Dendritic cell treated with granulocyte-macrophage colony-stimulating factor and Interleukin-4, amounts not matched to agents 40 ng/mL and 50 ng/mL, for 4 days (primary cell): ENCODE results near the gene WFS1.

ENCODE experiments used
- H3K27ac Mint-ChIP-seq: one replicate; pipeline ENCODE4 v1.8.0; 2022; ENCODE audit warnings: mild to moderate bottlenecking, mixed read lengths
- H3K27me3 Mint-ChIP-seq: one replicate; pipeline ENCODE4 v1.8.0; 2022; ENCODE audit warnings: mild to moderate bottlenecking, mixed read lengths
- H3K36me3 Mint-ChIP-seq: one replicate; pipeline ENCODE4 v1.8.0; 2022; ENCODE audit warnings: low read depth, mixed read lengths
- H3K4me1 Mint-ChIP-seq: one replicate; pipeline ENCODE4 v1.8.0; 2022; ENCODE audit warnings: low read depth, mixed read lengths
- H3K4me3 Mint-ChIP-seq: one replicate; pipeline ENCODE4 v1.8.0; 2022; ENCODE audit warnings: mild to moderate bottlenecking, moderate library complexity, mixed read lengths
- H3K9me3 Mint-ChIP-seq: one replicate; pipeline ENCODE4 v1.8.0; 2022; ENCODE audit warnings: mixed read lengths
- intact Hi-C: fragments of 100-400 bp; cut with micrococcal nuclease; formaldehyde crosslinking; loops from one replicate; pipeline ENCODE4 v1.15.0; 2022

Gene WFS1

DNA sequence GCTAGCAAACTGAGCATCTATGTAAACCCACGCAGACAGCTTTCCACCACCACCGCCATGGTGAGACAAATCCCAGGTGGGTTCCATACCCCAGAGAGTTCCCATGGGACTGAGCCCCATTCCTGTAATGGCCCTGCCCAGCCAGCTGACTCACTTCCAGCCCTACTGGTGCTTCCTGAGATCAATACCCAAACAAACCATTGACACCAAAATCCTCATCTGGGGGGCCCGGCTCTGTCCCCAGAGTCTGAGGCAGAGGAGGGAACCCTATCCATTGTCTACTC, 39.2 kb upstream of the WFS1 start:
- Mint-ChIP-seq H3K4me3 (no peak overlapping the region), H3K9me3 (no peaks in the 10 kb centered on the region), H3K4me1 (no peaks in the 10 kb centered on the region), H3K27ac (no peak overlapping the region), H3K27me3 (no peaks in the 10 kb centered on the region), H3K36me3 (no peaks in the 10 kb centered on the region)
- intact Hi-C loops, result no loop called here

DNA sequence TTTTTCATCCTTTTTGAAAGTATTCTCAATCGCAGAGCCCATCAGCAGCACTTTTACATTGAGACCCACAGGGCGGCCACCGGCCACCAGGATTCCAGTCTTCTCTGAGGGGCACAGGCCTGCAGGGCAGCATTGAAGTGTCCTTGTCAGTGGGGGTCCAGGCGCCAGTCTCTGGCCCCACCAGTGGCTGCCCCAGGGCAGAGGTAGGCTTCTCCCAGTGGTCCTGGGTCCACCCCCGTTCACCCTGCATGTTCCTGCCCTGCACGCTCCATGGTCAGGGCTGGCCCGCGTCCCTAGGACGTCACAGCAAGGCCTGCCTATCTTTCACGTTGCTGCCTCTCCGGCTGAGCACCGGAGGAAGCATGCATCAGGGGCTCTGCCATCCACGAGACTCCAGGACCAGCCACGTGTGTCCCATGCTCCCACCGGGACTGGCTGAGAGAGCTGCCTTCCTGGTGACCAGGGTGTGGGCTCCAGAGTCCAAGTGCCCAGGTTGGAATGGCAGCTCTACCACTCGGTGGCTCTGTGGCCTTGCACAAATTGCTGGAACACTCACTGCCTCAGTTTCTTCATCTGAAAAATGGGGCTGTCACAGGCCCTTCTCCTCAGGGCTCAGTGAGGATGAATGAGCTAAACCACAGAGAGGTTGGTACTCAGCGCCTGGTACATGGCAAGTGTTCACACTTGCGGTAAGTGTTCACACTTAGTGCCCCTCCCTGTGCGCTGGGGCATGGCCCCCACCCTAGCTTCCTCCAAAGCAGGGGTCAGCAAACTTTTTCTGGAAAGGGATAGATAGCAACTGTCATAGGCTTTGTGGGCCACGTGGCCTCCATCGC, 38.6 kb upstream of the WFS1 start:
- H3K36me3 Mint-ChIP-seq, result no peaks in the 10 kb centered on the region
- no peak overlapping the region for H3K4me3 Mint-ChIP-seq
- no peaks in the 10 kb centered on the region for H3K27me3 Mint-ChIP-seq
- H3K4me1 Mint-ChIP-seq, result no peaks in the 10 kb centered on the region
- intact Hi-C loops, result no loop called here
- no peak overlapping the region for H3K27ac Mint-ChIP-seq
- H3K9me3 Mint-ChIP-seq, result no peaks in the 10 kb centered on the region

DNA sequence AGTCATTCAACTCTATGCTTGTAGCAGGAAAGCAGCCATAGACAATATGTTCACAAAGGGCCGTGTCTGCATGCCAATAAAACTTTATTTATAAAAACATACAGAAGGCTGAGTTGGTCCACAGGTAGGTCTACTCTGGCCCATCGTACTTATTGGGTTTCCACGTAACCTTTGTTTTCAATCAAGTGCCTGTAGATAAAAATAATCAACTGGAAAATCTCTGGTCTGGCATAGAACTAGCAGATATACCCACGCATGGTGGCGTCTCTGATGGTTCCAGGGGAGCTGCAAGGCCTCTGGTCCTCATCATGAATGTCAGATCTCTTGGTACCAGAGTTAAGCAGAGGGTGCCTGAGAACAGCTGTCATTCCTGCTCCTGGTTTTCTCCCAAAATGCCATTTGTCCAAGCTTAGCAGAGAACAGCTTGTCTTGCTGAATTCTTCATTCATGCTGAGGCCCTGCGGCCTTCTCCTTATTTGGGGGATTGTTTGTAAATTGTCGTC, 37.9 kb upstream of the WFS1 start:
- Mint-ChIP-seq H3K27ac (no peak overlapping the region), H3K9me3 (no peaks in the 10 kb centered on the region), H3K4me1 (no peaks in the 10 kb centered on the region), H3K36me3 (no peaks in the 10 kb centered on the region), H3K4me3 (no peak overlapping the region), H3K27me3 (no peaks in the 10 kb centered on the region)
- intact Hi-C loops, result no loop called here

DNA sequence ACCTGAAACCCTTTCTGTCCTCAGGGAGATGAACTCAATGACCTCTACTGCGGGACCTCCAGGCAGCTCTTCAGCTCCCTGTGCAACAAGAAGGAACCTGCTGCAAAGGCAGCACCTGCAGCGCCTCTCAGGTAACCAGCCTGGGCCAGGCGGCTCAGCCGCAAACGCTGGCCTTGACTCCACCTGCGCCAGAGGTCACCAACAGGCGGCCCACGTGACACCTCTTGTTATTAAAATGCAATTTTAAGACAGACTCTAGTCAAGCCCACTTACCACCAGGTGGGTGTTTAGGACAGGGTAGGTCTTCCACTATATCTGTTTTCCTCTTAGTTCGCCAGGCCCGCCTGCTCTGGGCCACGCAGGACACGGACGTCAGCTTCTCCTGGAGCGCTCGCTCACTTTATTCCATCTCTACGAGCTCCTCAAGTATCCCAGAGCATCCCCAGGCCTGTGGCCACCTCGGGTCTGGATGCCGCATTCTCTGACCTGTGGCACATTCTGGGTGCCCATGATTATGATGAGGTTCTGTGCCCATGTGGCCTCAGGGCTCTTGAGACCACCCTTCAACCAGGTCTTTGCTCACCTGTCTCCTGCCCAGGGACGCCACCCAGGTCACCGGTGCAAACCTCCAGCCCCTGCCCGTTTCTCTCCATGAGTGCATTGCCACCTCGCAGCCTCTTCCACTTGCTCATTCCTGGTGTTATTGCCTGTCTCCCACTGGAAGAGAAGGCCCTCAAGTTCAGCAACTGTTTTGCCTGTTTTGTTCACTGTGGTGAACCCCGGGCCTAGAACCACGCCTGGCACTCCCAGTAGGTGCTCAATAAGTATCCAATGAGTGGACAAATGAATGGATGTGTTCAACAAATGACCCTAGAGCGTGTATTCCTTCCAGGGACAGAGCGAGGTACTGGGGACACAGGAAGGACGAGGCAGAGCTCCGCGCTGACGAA, 36.5 kb upstream of the WFS1 start:
- no peak overlapping the region for H3K27ac Mint-ChIP-seq
- no peaks in the 10 kb centered on the region for H3K36me3 Mint-ChIP-seq
- no peak overlapping the region for H3K4me3 Mint-ChIP-seq
- no peaks in the 10 kb centered on the region for H3K4me1 Mint-ChIP-seq
- no peaks in the 10 kb centered on the region for H3K27me3 Mint-ChIP-seq
- intact Hi-C loops, result no loop called here
- H3K9me3 Mint-ChIP-seq, result no peaks in the 10 kb centered on the region

DNA sequence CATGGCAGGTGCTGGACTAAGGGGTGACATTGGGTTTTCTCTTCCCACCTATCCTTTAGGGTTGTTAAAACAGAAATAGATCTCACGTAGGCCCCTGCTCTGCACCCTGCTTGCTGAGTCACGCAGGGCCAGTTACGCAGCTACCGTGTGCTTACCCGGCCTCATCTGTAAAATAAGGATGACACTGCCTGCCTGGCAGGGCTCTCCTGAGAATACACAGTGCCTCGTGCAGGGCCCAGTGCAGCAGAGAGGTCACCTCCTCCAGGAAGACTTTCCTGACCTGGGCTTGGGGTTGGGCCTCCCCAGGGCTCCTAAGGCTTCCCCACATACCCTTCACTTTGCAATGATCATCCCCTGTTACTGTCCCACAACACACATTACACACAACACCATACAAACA, 35.7 kb upstream of the WFS1 start:
- intact Hi-C loops, result no loop called here
- Mint-ChIP-seq H3K9me3 (no peaks in the 10 kb centered on the region), H3K27ac (no peak overlapping the region), H3K4me1 (no peaks in the 10 kb centered on the region), H3K36me3 (no peaks in the 10 kb centered on the region), H3K4me3 (no peak overlapping the region), H3K27me3 (no peaks in the 10 kb centered on the region)

DNA sequence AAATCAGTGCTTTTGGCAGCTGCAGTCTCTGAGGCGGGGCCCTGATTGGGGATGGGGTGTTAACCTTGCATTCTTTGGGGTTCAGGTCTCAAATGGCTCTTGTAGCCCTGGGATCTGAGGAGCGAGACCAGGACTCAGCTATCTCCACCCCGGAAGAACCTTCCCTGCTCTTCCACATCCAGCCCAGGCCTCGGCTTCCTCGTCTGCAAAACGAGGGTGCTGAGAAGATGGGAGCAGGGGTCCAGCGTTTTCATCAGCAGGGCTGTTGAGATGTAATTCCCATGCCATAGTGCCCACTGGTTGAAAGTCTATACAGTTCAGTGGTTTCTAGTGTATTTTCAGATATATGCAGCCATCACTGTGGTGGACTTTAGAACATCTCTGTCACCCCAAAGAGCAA, 34.6 kb upstream of the WFS1 start:
- intact Hi-C loops, result no loop called here
- Mint-ChIP-seq H3K27me3 (no peaks in the 10 kb centered on the region), H3K9me3 (no peaks in the 10 kb centered on the region), H3K27ac (no peak overlapping the region), H3K4me3 (no peak overlapping the region), H3K4me1 (no peaks in the 10 kb centered on the region), H3K36me3 (no peaks in the 10 kb centered on the region)

DNA sequence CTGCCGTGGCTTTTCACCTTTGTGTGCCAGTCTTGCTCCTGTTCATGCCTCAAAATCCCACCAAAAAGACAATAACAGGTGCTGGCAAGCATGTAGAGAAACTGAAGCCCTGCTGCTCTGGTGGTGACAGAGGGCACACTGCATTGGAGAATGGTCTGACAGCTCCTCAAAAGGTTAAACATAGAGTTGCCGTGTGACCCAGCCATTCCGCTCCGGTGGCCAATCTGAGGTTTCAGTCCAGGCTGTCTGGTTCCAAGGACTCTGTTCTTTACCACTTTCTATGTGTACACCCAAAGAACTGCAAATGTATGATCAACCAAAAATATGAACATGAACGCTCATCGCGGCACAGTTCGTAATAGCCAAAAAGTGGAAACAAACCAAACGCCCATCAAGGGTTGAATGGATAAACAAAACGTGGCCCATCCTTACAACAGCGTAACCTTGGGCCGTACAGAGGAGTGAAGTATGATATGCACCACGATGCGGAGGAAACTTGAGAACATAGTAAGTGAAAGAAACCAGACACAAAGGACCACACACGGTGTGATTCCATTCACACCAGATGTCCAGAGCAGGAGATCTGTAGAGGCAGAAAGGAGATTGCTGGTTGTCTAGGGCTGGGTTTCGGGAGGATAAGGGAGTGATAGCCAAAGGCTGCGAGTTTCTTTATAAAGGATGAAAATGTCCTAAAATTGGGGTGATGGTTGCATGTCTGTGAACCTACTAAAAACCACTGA, 33.6 kb upstream of the WFS1 start:
- Mint-ChIP-seq H3K9me3 (no peaks in the 10 kb centered on the region), H3K4me1 (no peaks in the 10 kb centered on the region), H3K36me3 (no peaks in the 10 kb centered on the region), H3K27ac (no peak overlapping the region), H3K27me3 (no peaks in the 10 kb centered on the region), H3K4me3 (no peak overlapping the region)
- intact Hi-C loops, result no loop called here

DNA sequence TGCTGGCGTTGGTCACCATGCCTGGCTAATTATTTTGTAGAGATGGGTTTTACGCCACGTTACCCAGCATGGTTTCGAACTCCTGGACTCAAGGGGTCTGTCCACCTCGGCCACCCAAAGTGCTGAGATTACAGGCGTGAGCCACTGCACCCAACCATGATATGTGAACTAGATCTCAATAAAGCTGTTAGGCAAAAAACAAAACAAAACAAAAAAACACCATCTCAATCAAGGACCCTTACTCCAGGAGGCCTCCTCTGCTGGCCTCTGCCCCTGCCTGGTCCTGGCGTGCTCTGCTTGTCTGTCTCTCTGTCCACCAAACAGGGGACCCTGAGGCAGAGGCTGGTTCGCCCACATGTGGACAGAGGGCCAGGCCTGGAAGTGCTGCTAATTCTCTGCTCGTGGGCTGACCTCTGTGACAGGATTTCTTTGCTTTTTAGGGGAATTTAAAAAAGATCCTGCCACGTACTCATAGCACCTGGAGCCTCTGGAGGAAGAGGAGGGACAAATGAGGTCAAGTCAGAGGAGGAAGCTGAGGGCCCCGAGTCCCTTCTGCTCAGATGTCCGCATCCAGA, 32.7 kb upstream of the WFS1 start:
- intact Hi-C loops, result no loop called here
- H3K4me1 Mint-ChIP-seq, result no peaks in the 10 kb centered on the region
- H3K27ac Mint-ChIP-seq, result no peak overlapping the region
- no peaks in the 10 kb centered on the region for H3K36me3 Mint-ChIP-seq
- H3K9me3 Mint-ChIP-seq, result no peaks in the 10 kb centered on the region
- no peak overlapping the region for H3K4me3 Mint-ChIP-seq
- H3K27me3 Mint-ChIP-seq, result no peaks in the 10 kb centered on the region

DNA sequence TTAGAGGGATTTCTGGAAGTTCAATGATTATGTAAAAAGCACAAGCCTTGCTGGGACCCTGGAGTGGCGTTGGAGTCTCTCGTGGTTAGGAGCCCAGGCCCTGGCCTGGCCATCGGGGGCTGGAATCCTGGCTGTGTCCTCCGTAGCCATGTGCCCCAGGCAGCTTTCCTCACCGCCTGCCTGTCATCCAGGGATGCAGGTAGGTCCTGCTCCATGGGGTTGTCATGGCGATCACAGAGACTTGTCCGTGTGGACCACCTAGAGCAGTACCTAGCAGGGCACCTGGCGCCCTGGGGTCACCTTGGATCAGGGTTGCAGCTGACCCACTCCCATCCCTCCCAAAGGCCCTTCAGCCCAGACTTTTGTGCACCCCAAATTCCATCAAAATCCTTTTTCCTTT, 30.2 kb upstream of the WFS1 start:
- Mint-ChIP-seq H3K27ac (no peak overlapping the region), H3K9me3 (peaks cover 7% of the 10 kb centered on the region), H3K4me3 (no peak overlapping the region), H3K4me1 (no peaks in the 10 kb centered on the region), H3K27me3 (no peaks in the 10 kb centered on the region), H3K36me3 (no peaks in the 10 kb centered on the region)
- intact Hi-C loops, result no loop called here

DNA sequence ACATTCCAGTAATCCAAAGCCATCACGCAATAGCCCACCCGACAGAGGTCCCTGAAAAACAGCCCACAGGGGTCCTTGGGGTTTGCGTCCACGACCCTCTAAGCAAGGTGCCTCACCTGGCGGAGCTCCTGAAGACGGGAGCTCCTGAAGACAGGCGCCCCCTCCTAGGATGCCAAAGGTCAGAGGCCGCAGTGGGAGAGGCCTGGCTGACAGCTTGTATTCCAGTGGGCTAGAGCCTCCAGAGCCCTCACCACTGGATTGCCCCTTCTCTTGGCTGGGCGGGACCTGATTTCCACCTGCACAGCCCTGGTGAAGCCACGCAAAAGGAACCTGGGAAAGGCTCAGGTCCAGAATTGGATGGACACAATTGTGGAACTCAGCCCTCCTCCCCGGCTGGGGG, 29.7 kb upstream of the WFS1 start:
- intact Hi-C loops, result no loop called here
- no peaks in the 10 kb centered on the region for H3K36me3 Mint-ChIP-seq
- peaks cover 5% of the 10 kb centered on the region for H3K27me3 Mint-ChIP-seq
- peaks cover 12% of the 10 kb centered on the region for H3K9me3 Mint-ChIP-seq
- H3K4me3 Mint-ChIP-seq, result no peak overlapping the region
- no peaks in the 10 kb centered on the region for H3K4me1 Mint-ChIP-seq
- no peak overlapping the region for H3K27ac Mint-ChIP-seq

DNA sequence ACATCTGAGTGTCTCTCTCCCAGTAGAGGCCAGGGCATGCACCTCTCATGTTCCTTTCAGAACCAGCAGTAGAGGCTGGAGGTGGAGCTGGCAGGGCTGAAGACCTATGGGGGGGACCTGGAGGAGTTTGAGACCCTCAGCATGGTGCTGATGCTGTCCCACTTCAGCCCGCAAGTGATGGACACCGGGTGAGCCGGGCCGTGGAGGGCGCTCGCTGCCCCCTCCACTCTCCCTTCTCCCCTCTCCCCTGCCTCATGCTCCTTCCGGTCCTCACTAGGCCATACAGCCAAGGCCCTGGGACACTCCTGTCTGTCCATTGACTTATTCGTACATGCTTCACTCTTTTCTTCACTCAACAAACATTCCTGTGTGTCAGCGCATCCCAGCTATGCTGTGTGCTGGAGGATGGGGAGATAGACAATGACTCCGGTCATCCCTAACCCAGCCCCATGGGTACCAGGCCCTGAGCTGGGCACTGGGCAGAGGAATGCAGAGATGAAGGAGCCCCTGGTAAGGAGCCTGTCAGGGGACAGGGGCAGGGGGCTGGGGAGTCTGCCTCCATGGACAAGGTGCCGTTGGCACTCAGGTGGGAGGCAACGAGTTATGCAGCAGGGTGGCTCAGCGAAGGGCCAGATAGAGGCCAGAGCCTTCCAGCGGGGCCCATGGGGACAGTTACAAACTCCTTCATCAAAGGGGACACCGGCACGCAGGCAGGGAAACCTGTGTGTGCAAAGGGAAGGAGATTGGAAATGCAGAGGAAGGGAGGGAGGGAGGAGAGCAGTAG, 28.4 kb upstream of the WFS1 start:
- Mint-ChIP-seq H3K4me1 (no peaks in the 10 kb centered on the region), H3K4me3 (no peak overlapping the region), H3K9me3 (peaks cover 15% of the 10 kb centered on the region), H3K27ac (no peak overlapping the region), H3K36me3 (no peaks in the 10 kb centered on the region), H3K27me3 (peaks cover 18% of the 10 kb centered on the region)
- intact Hi-C loops, result no loop called here

DNA sequence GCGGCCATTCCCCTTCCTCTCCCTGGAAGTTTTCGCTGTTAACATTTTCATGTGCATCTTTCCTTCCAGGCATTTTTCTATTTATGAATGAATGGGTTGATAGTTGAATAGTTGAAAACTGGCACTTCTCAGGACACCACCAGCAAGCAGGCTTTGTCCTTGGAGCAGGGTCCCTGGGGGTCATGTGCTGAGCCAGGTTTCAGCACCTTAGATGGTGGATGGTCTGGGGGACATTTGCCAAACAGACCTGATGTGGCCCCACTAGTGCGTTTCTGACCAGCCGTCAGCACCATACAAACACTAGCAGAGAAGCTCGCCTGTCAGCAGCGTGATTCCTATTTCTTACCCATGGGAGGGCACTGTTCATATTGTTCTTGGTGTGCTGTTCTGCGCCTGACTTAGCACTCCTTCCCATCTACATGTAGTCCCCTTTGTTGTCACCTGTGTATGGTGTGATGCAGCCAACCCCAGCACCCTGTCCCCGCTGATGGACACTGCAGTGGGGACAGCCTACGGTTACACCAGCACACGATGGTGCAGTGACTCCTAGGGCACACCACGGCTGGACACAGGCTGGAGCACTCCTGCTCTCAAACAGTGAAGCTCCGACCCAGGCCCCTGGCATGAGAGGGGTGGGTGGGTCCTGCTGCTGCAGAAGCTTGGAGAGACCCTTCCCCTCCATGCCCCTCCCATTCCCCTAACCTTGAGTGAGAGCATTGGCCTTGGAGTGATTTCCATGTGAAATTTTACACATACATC, 27.2 kb upstream of the WFS1 start:
- Mint-ChIP-seq H3K9me3 (peaks cover 15% of the 10 kb centered on the region), H3K36me3 (no peaks in the 10 kb centered on the region), H3K27ac (no peak overlapping the region), H3K4me1 (no peaks in the 10 kb centered on the region), H3K4me3 (no peak overlapping the region), H3K27me3 (peaks cover 24% of the 10 kb centered on the region)
- intact Hi-C loops, result no loop called here
